SK-N-SH treated with all-trans-retinoic acid at 6 μM for 48 hours (cell line): Measurements from ENCODE around the gene SLC35G6.
"Not testable (repeated sequence)": the region's sequence is repeated elsewhere in the genome, so short reads cannot be mapped to it uniquely, and the experiment has no call there.

Experiments used
- ATAC-seq: fragments of 200-7000 bp; cut with Tn5 transposase; 3 replicates; pipeline ENCODE4 v1.9.1; 2020; ENCODE audit warnings: mild to moderate bottlenecking, moderate library complexity
- ARNTL ChIP-seq: fragments of 450-650 bp; formaldehyde crosslinking; IDR thresholded peaks from 2 replicates; pipeline ENCODE4 v1.5.0; 2020; ENCODE audit warnings: low read depth, mild to moderate bottlenecking, moderate library complexity, borderline replicate concordance
- BACH2 ChIP-seq: fragments of 250-450 bp; sonication (Bioruptor Pico); IDR thresholded peaks from 2 replicates; pipeline ENCODE4 v1.9.0; 2021; ENCODE audit warnings: mild to moderate bottlenecking, borderline replicate concordance
- CREB5 ChIP-seq: fragments of 250-450 bp; sonication (Bioruptor Pico); IDR thresholded peaks from 2 replicates; pipeline ENCODE4 v1.5.1; 2020; ENCODE audit warnings: low read depth, mild to moderate bottlenecking, moderate library complexity
- CSDC2 ChIP-seq: fragments of 250-450 bp; sonication (Bioruptor Pico); IDR thresholded peaks from 2 replicates; pipeline ENCODE4 v1.5.0; 2020; ENCODE audit warnings: mild to moderate bottlenecking, moderate library complexity
- CSRNP3 ChIP-seq: fragments of 250-450 bp; sonication (Bioruptor Pico); IDR thresholded peaks from 2 replicates; pipeline ENCODE4 v1.5.1; 2021; ENCODE audit warnings: mild to moderate bottlenecking, moderate library complexity
- ESRRG ChIP-seq: fragments of 250-450 bp; sonication (Bioruptor Pico); IDR thresholded peaks from 2 replicates; pipeline ENCODE4 v1.6.1; 2021; ENCODE audit warnings: mild to moderate bottlenecking
- GLIS3 ChIP-seq: fragments of 250-450 bp; sonication (Bioruptor Pico); IDR thresholded peaks from 2 replicates; pipeline ENCODE4 v1.5.0; 2020; ENCODE audit warnings: mild to moderate bottlenecking, moderate library complexity
- ISL1 ChIP-seq: fragments of 250-450 bp; sonication (Bioruptor Pico); IDR thresholded peaks from 2 replicates; pipeline ENCODE4 v2.1.2; 2022; ENCODE audit warnings: mild to moderate bottlenecking, moderate library complexity
- OSR1 ChIP-seq: fragments of 250-450 bp; sonication (Bioruptor Pico); IDR thresholded peaks from 2 replicates; pipeline ENCODE4 v1.8.0; 2022; ENCODE audit warnings: moderate library complexity, mild to moderate bottlenecking, inconsistent platforms
- PATZ1 ChIP-seq: fragments of 250-450 bp; sonication (Bioruptor Pico); IDR thresholded peaks from 2 replicates; pipeline ENCODE4 v1.8.0; 2020; ENCODE audit warnings: mild to moderate bottlenecking, moderate library complexity, borderline replicate concordance
- POU6F1 ChIP-seq: fragments of 250-450 bp; sonication (Bioruptor Pico); IDR thresholded peaks from 2 replicates; pipeline ENCODE4 v1.8.0; 2021; ENCODE audit warnings: low read depth, mild to moderate bottlenecking, moderate library complexity, borderline replicate concordance
- PPARA ChIP-seq: fragments of 250-450 bp; sonication (Bioruptor Pico); IDR thresholded peaks from 2 replicates; pipeline ENCODE4 v1.5.0; 2020; ENCODE audit warnings: mild to moderate bottlenecking, borderline replicate concordance
- RARB ChIP-seq: fragments of 250-450 bp; sonication (Bioruptor Pico); IDR thresholded peaks from 2 replicates; pipeline ENCODE4 v1.8.0; 2021; ENCODE audit warnings: mild to moderate bottlenecking, moderate library complexity
- TCF4 ChIP-seq: fragments of 250-450 bp; sonication (Bioruptor Pico); IDR thresholded peaks from 2 replicates; pipeline ENCODE4 v1.8.0; 2021; ENCODE audit warnings: mild to moderate bottlenecking, moderate library complexity, borderline replicate concordance
- TOX ChIP-seq: fragments of 250-450 bp; sonication (Bioruptor Pico); IDR thresholded peaks from 2 replicates; pipeline ENCODE4 v1.8.0; 2021; ENCODE audit warnings: mild to moderate bottlenecking, moderate library complexity, borderline replicate concordance
- TSHZ2 ChIP-seq: fragments of 250-450 bp; sonication (Bioruptor Pico); IDR thresholded peaks from 2 replicates; pipeline ENCODE4 v1.5.0; 2020; ENCODE audit warnings: mild to moderate bottlenecking, moderate library complexity
- ZC3H10 ChIP-seq: fragments of 250-450 bp; sonication (Bioruptor Pico); IDR thresholded peaks from 2 replicates; pipeline ENCODE4 v1.5.1; 2021; ENCODE audit warnings: mild to moderate bottlenecking, moderate library complexity
- ZFP3 ChIP-seq: fragments of 250-450 bp; sonication (Bioruptor Pico); IDR thresholded peaks from 2 replicates; pipeline ENCODE4 v1.5.0; 2020; ENCODE audit warnings: mild to moderate bottlenecking, moderate library complexity
- ZFP30 ChIP-seq: fragments of 450-650 bp; formaldehyde crosslinking; IDR thresholded peaks from 2 replicates; pipeline ENCODE4 v1.5.0; 2022; ENCODE audit warnings: mild to moderate bottlenecking, moderate library complexity
- ZNF565 ChIP-seq: fragments of 450-650 bp; formaldehyde crosslinking; conservative IDR thresholded peaks from 2 replicates; pipeline ENCODE4 v1.5.0; 2020; ENCODE audit warnings: low read depth, mild to moderate bottlenecking, moderate library complexity
- ZNF70 ChIP-seq: fragments of 450-650 bp; formaldehyde crosslinking; IDR thresholded peaks from 2 replicates; pipeline ENCODE4 v1.5.0; 2020; ENCODE audit warnings: mild to moderate bottlenecking, moderate library complexity

SLC35G6 gene

GRCh38 chr17:7481275-7481674, at the start of gene SLC35G6:
Gene SLC35G6 (plus strand): TSS chr17:7481446. CDS start chr17:7481517, 71 bp downstream.
- ATAC-seq = not testable (repeated sequence)

- ATAC-seq = no peak
- no peak for TF ChIP-seq TCF4
- TF ChIP-seq BACH2 (CRISPR knock-in tag) = no peak
- no peak for TF ChIP-seq ZFP30 (CRISPR knock-in tag)
- TF ChIP-seq TSHZ2 (CRISPR knock-in tag) = no peak
- TF ChIP-seq ESRRG (CRISPR knock-in tag) = no peak
- no peak for TF ChIP-seq PPARA (CRISPR knock-in tag)
- no peak for TF ChIP-seq ISL1 (CRISPR knock-in tag)
- no peak for TF ChIP-seq POU6F1
- TF ChIP-seq ARNTL (CRISPR knock-in tag) = no peak
- no peak for TF ChIP-seq RARB (CRISPR knock-in tag)
These were observed 49.0 kb upstream of the SLC35G6 start for GRCh38 chr17:7432296-7432695.

- peak; percentile 34 for ATAC-seq
These were observed 45.3 kb upstream of the SLC35G6 start for GRCh38 chr17:7435676-7436555.

More at GRCh38 chr17:7435676-7436555, 45.3 kb upstream of the SLC35G6 start:
- TF ChIP-seq TOX (CRISPR knock-in tag) (no peak), ZFP30 (CRISPR knock-in tag) (no peak), ZNF70 (CRISPR knock-in tag) (no peak), ZNF565 (CRISPR knock-in tag) (no peak), OSR1 (no peak), PPARA (CRISPR knock-in tag) (no peak), GLIS3 (CRISPR knock-in tag) (no peak), ISL1 (CRISPR knock-in tag) (no peak), ZFP3 (CRISPR knock-in tag) (no peak), BACH2 (CRISPR knock-in tag) (no peak), PATZ1 (CRISPR knock-in tag) (no peak), ARNTL (CRISPR knock-in tag) (no peak), TCF4 (no peak), CSDC2 (CRISPR knock-in tag) (no peak), TSHZ2 (CRISPR knock-in tag) (no peak), CSRNP3 (no peak), ESRRG (CRISPR knock-in tag) (no peak), CREB5 (no peak), ZC3H10 (CRISPR knock-in tag) (no peak)
